Measurements from ENCODE around the gene SNRNP48.

SNRNP48 gene

GRCh38 chr6:7569082-7569481 lies 20.9 kb upstream of the SNRNP48 start:
- DNase-seq, result no peak
- no peak for TF ChIP-seq CTCF (IDR thresholded peaks at IDR 0.05; ENCODE audit: low read depth, low read length, missing control alignments)
- Histone ChIP-seq H3K27ac (no peak overlapping the region), H3K27me3 (replicated peaks) (no peaks in the 10 kb centered on the region), H3K36me3 (replicated peaks) (peaks cover 74% of the 10 kb centered on the region), H3K4me3 (ENCODE audit: low read depth, low read length) (no peak overlapping the region)
- in situ Hi-C loops (cut with HindIII; ENCODE audit: low pct_ligation_motif_present, low sequenced_read_pairs), result no loop called here

- Histone ChIP-seq H3K4me3 (ENCODE audit: low read depth, low read length) (no peak overlapping the region), H3K27me3 (replicated peaks) (no peaks in the 10 kb centered on the region), H3K27ac (no peak overlapping the region), H3K36me3 (replicated peaks) (peaks cover 80% of the 10 kb centered on the region)
- in situ Hi-C loops (cut with HindIII; ENCODE audit: low pct_ligation_motif_present, low sequenced_read_pairs), result no loop called here
- DNase-seq, result no peak
- TF ChIP-seq CTCF (IDR thresholded peaks at IDR 0.05; ENCODE audit: low read depth, low read length, missing control alignments), result no peak
These were observed 17.6 kb upstream of the SNRNP48 start for GRCh38 chr6:7572213-7572943.

- no peak for DNase-seq
- TF ChIP-seq CTCF (IDR thresholded peaks at IDR 0.05; ENCODE audit: low read depth, low read length, missing control alignments), result no peak
- Histone ChIP-seq H3K36me3 (replicated peaks) (peaks cover 78% of the 10 kb centered on the region), H3K27me3 (replicated peaks) (no peaks in the 10 kb centered on the region), H3K27ac (no peak overlapping the region), H3K4me3 (ENCODE audit: low read depth, low read length) (no peak overlapping the region)
- in situ Hi-C loops (cut with HindIII; ENCODE audit: low pct_ligation_motif_present, low sequenced_read_pairs), result no loop called here
These were observed 15.5 kb upstream of the SNRNP48 start for GRCh38 chr6:7574500-7574899.

GRCh38 chr6:7578516-7578915 lies 11.5 kb upstream of the SNRNP48 start:
- H3K27ac ChIP-seq, result no peak overlapping the region
- no peaks in the 10 kb centered on the region for H3K27me3 ChIP-seq (replicated peaks)
- no peak for TF ChIP-seq CTCF (IDR thresholded peaks at IDR 0.05; ENCODE audit: low read depth, low read length, missing control alignments)
- no peak overlapping the region for H3K4me3 ChIP-seq (ENCODE audit: low read depth, low read length)
- in situ Hi-C loops (cut with HindIII; ENCODE audit: low pct_ligation_motif_present, low sequenced_read_pairs), result loop anchor here (25.0 kb wide), 1 partner anchor 166 kb away; no protein-coding TSS in a partner anchor
- no peak for DNase-seq
- peaks cover 72% of the 10 kb centered on the region for H3K36me3 ChIP-seq (replicated peaks)

GRCh38 chr6:7578931-7579330 lies 11.1 kb upstream of the SNRNP48 start:
- in situ Hi-C loops (cut with HindIII; ENCODE audit: low pct_ligation_motif_present, low sequenced_read_pairs), result loop anchor here (25.0 kb wide), 1 partner anchor 167 kb away; no protein-coding TSS in a partner anchor
- peaks cover 76% of the 10 kb centered on the region for H3K36me3 ChIP-seq (replicated peaks)
- no peak overlapping the region for H3K27ac ChIP-seq
- no peak overlapping the region for H3K4me3 ChIP-seq (ENCODE audit: low read depth, low read length)
- no peak for TF ChIP-seq CTCF (IDR thresholded peaks at IDR 0.05; ENCODE audit: low read depth, low read length, missing control alignments)
- DNase-seq, result no peak
- H3K27me3 ChIP-seq (replicated peaks), result no peaks in the 10 kb centered on the region

- H3K27ac ChIP-seq, result no peak overlapping the region
- H3K27me3 ChIP-seq (replicated peaks), result no peaks in the 10 kb centered on the region
- no peak for TF ChIP-seq CTCF (IDR thresholded peaks at IDR 0.05; ENCODE audit: low read depth, low read length, missing control alignments)
- H3K36me3 ChIP-seq (replicated peaks), result peaks cover 76% of the 10 kb centered on the region
- H3K4me3 ChIP-seq (ENCODE audit: low read depth, low read length), result no peak overlapping the region
- no peak for DNase-seq
- in situ Hi-C loops (cut with HindIII; ENCODE audit: low pct_ligation_motif_present, low sequenced_read_pairs), result loop anchor here (25.0 kb wide), 1 partner anchor 168 kb away; no protein-coding TSS in a partner anchor
These were observed 10.1 kb upstream of the SNRNP48 start for GRCh38 chr6:7579851-7580250.

All from brain microvascular endothelial cell (primary cell).